ENCODE results near the gene LRP8. TPM values are rescaled to one million over a fixed set of nuclear protein-coding genes. Genes with fewer than 3 reads are reported as not detected.
"Not testable (repeated sequence)": the region's sequence is repeated elsewhere in the genome, so short reads cannot be mapped to it uniquely, and the experiment has no call there.

LRP8 gene
- total and polyA plus RNA-seq, 8 donors = 6.8 to 36.6 (median 9.3) TPM

- no peak overlapping the region for H3K4me3 ChIP-seq
- intact Hi-C loops (cut with DNase I) = loop anchor here in 1 of 2 donors (5.0 kb wide), 1 partner anchor 108 kb away; no protein-coding TSS in a partner anchor
- H3K36me3 ChIP-seq = peaks cover 0 to 37% of the 10 kb centered on the region in 2 donors
- H3K27ac ChIP-seq = no peak overlapping the region
- ATAC-seq (no peak), DNase-seq (no peak)
- TF ChIP-seq CTCF (IDR thresholded peaks at IDR 0.05) = no peak
- no peaks in the 10 kb centered on the region for H3K27me3 ChIP-seq
- H3K4me1 ChIP-seq = no peaks in the 10 kb centered on the region
- no peaks in the 10 kb centered on the region for H3K9me3 ChIP-seq
Measured at GRCh38 chr1:53284224-53285020, 43.4 kb downstream of the LRP8 start.

- DNase-seq, H3K4me1 ChIP-seq, H3K9me3 ChIP-seq, H3K4me3 ChIP-seq, H3K27me3 ChIP-seq, H3K27ac ChIP-seq, ATAC-seq: not testable (repeated sequence)
- intact Hi-C loops (cut with DNase I) = loop anchor here in 1 of 2 donors (5.0 kb wide), 1 partner anchor 109 kb away; no protein-coding TSS in a partner anchor
- peaks cover 0 to 29% of the 10 kb centered on the region in 2 donors for H3K36me3 ChIP-seq
Measured at GRCh38 chr1:53283156-53283555, 44.7 kb downstream of the LRP8 start.

GRCh38 chr1:53281133-53281532 lies 46.7 kb downstream of the LRP8 start:
- Histone ChIP-seq H3K27me3 (no peaks in the 10 kb centered on the region), H3K36me3 (peaks cover 0 to 38% of the 10 kb centered on the region in 2 donors), H3K9me3 (no peaks in the 10 kb centered on the region), H3K4me1 (no peaks in the 10 kb centered on the region), H3K4me3 (no peak overlapping the region), H3K27ac (no peak overlapping the region)
- TF ChIP-seq CTCF (IDR thresholded peaks at IDR 0.05) = no peak
- ATAC-seq (no peak), DNase-seq (no peak)
- intact Hi-C loops (cut with DNase I) = loop anchor here in 1 of 2 donors (5.0 kb wide), 1 partner anchor 111 kb away; no protein-coding TSS in a partner anchor

GRCh38 chr1:53280496-53280895 lies 47.4 kb downstream of the LRP8 start:
- H3K4me3 ChIP-seq = no peak overlapping the region
- H3K36me3 ChIP-seq = peaks cover 0 to 39% of the 10 kb centered on the region in 2 donors
- no peaks in the 10 kb centered on the region for H3K4me1 ChIP-seq
- no peak for TF ChIP-seq CTCF (IDR thresholded peaks at IDR 0.05)
- intact Hi-C loops (cut with DNase I) = loop anchor here in 1 of 2 donors (5.0 kb wide), 1 partner anchor 112 kb away; no protein-coding TSS in a partner anchor
- no peaks in the 10 kb centered on the region for H3K27me3 ChIP-seq
- ATAC-seq = no peak
- DNase-seq = no peak
- H3K9me3 ChIP-seq = no peaks in the 10 kb centered on the region
- no peak overlapping the region for H3K27ac ChIP-seq

- no peaks in the 10 kb centered on the region for H3K4me1 ChIP-seq
- intact Hi-C loops (cut with DNase I) = loop anchor here (2.0 to 5.0 kb wide), 2 partner anchors 113 to 115 kb away; no protein-coding TSS in a partner anchor
- no peaks in the 10 kb centered on the region for H3K27me3 ChIP-seq
- TF ChIP-seq CTCF (IDR thresholded peaks at IDR 0.05) = no peak
- no peak for DNase-seq
- no peak for ATAC-seq
- no peak overlapping the region for H3K4me3 ChIP-seq
- H3K9me3 ChIP-seq = no peaks in the 10 kb centered on the region
- peaks cover 0 to 47% of the 10 kb centered on the region in 2 donors for H3K36me3 ChIP-seq
- no peak overlapping the region for H3K27ac ChIP-seq
Measured at GRCh38 chr1:53279296-53280200, 48.3 kb downstream of the LRP8 start.
